Panc1 (cell line): Measurements from ENCODE around the gene KLK13. TPM values are rescaled to one million over a fixed set of nuclear protein-coding genes. Genes with fewer than 3 reads are reported as not detected.

Experiments used
- ATAC-seq: fragments of 200-7000 bp; cut with Tn5 transposase; 2 replicates; pipeline ENCODE4 v1.9.1; 2020; ENCODE audit warnings: mild to moderate bottlenecking, moderate library complexity
- BruUV-seq: library from RNA; stranded (reverse); fragments of 400-500 nt; replicated peaks from 2 replicates; lab custom pipeline; 2021; lab: Mats Ljungman, UMichigan
- CTCF ChIA-PET: fragments of 300-600 bp; sonication (Branson Sonifier 250); formaldehyde crosslinking; loops from one replicate; lab custom pipeline; 2022; ENCODE audit warnings: antibody characterized with exemption; lab: Charles Lee
- POLR2A ChIA-PET: fragments of 300-600 bp; sonication (Branson Sonifier 250); formaldehyde crosslinking; loops from one replicate; lab custom pipeline; 2022; ENCODE audit warnings: antibody characterized with exemption; lab: Charles Lee
- DNase-seq: peaks from one replicate; pipeline ENCODE4 v3.0.0-alpha.2; 2010; ENCODE audit warnings: low read depth, low spot score
- H3K27ac ChIP-seq: 2 replicates; pipeline ENCODE4 v1.5.1; 2011; ENCODE audit warnings: mild to moderate bottlenecking, low read length, inconsistent platforms
- H3K27me3 ChIP-seq: fragments of 200-500 bp; sonication (Bioruptor generic); 2 replicates; pipeline ENCODE4 v1.6.0; 2014; ENCODE audit warnings: low read length, inconsistent platforms; ENCODE audit not compliant: control insufficient read depth, insufficient read depth
- H3K36me3 ChIP-seq: fragments of 200-500 bp; sonication (Bioruptor generic); 2 replicates; pipeline ENCODE4 v1.5.1; 2014; ENCODE audit warnings: inconsistent platforms, mild to moderate bottlenecking, low read length, moderate library complexity; ENCODE audit not compliant: control insufficient read depth, insufficient read depth
- H3K4me1 ChIP-seq: 2 replicates; pipeline ENCODE4 v1.5.1; 2011; ENCODE audit warnings: inconsistent platforms, mild to moderate bottlenecking, low read length, moderate library complexity; ENCODE audit not compliant: control insufficient read depth, insufficient read depth
- H3K4me3 ChIP-seq, 2 experiments: 2 replicates each; pipeline ENCODE4 v1.5.1; 2011 to 2012; ENCODE audit warnings: low read depth in 2 of 2, low read length in 2 of 2, mild to moderate bottlenecking in 2 of 2, inconsistent platforms in 1 of 2, moderate library complexity in 1 of 2
- H3K9me3 ChIP-seq: fragments of 200-500 bp; sonication (Bioruptor generic); 2 replicates; pipeline ENCODE4 v1.5.1; 2014; ENCODE audit warnings: low read depth, mild to moderate bottlenecking, inconsistent platforms, low read length, moderate library complexity; ENCODE audit not compliant: control insufficient read depth, insufficient read depth
- POLR2AphosphoS5 ChIP-seq: IDR thresholded peaks from 2 replicates; pipeline ENCODE4 v1.6.1; 2012; ENCODE audit warnings: mild to moderate bottlenecking, low read depth, low read length, moderate library complexity
- SIN3A ChIP-seq: IDR thresholded peaks from 2 replicates; pipeline ENCODE4 v1.6.1; 2012; ENCODE audit warnings: low read depth, mild to moderate bottlenecking, low read length, moderate library complexity, borderline replicate concordance; ENCODE audit not compliant: insufficient read depth
- TCF7L2 ChIP-seq: IDR thresholded peaks from 2 replicates; pipeline ENCODE4 v1.6.1; 2011; ENCODE audit warnings: mild to moderate bottlenecking, low read depth, low read length, inconsistent platforms
- in situ Hi-C: cut with HindIII; loops from 2 replicates; pipeline ENCODE4 v1.10.0; 2016; ENCODE audit warnings: low sequenced_read_pairs, low pct_unique_long_range_greater_than_20kb
- intact Hi-C: fragments of 100-400 bp; cut with micrococcal nuclease; formaldehyde crosslinking; loops from one replicate; pipeline ENCODE4 v1.10.0; 2022; ENCODE audit not compliant: unreplicated experiment
- total RNA-seq: library from RNA; stranded (reverse); gene quantifications from one replicate; pipeline ENCODE4 v1.2.1, GENCODE V29; 2021; ENCODE audit not compliant: unreplicated experiment
- TF ChIP-seq, protein P1 (sequence below), 2 experiments: IDR thresholded peaks; 2 replicates each; pipeline ENCODE4 v1.6.1; 2011 to 2012; ENCODE audit warnings: low read depth in 2 of 2, control low read depth in 1 of 2, low read length in 1 of 2, mild to moderate bottlenecking in 1 of 2, moderate library complexity in 1 of 2; ENCODE audit not compliant: insufficient read depth in 1 of 2
- TF ChIP-seq, protein P2 (sequence below): fragments of 450-650 bp; IDR thresholded peaks from 2 replicates; pipeline ENCODE4 v1.5.1; 2017; ENCODE audit warnings: mild to moderate bottlenecking

Gene KLK13
- total RNA-seq, 1 experiment from 2014 or later = not detected

DNA sequence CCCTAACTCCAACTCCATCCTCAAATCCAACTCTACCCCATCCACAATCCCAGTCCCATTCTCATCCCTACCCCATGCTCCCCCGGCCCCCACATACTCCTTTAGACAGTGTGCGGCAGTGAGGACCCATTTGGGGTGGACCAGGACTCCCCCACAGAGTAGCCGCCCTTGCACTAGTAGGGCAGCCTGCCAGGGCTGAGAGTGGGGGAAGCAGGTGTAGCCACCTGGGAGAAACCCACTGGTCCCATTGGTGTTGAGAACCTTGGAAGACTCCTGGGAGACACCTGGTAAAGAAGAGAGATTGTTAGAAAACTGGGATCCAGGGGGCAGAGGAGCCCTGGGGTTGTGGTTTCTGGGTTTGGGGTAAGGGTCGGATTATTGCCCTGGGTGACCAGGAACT lies 4.6 kb downstream of the KLK13 start:
- TF ChIP-seq POLR2AphosphoS5 (no peak), SIN3A (no peak), TCF7L2 (no peak)
- ChIA-PET POLR2A (no interaction called here), CTCF (no interaction called here)
- no peaks in the 10 kb centered on the region for H3K9me3 ChIP-seq
- no TSS peak for BruUV-seq
- no peak for DNase-seq
- H3K27me3 ChIP-seq = no peaks in the 10 kb centered on the region; the same call in 1 of the 2 replicates
- no peak overlapping the region for H3K27ac ChIP-seq
- H3K36me3 ChIP-seq = no peaks in the 10 kb centered on the region
- H3K4me3 ChIP-seq = no peak overlapping the region
- intact Hi-C loops = no loop called here
- no peaks in the 10 kb centered on the region for H3K4me1 ChIP-seq
- in situ Hi-C loops = no loop called here
- ATAC-seq = no peak

DNA sequence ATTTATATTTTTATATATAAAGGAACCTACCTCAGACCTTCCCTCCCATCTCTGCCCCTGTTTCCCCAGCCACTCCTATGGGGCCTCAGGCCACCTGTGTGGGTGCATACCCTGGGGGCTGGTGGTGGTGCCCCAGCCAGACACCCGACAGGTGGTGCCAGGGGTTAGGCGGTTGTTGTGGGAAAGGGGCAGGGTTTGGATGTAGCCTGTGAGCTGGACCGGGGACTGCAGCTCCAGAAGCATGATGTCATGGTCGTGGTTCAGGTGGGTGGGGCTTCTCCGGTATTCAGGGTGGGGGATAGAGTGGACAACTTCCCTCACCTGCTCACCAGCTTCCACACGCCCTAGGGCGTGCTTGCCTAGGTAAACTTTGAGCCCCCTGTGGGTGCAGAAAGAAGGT lies 5.2 kb downstream of the KLK13 start:
- BruUV-seq = no TSS peak
- Histone ChIP-seq H3K4me1 (no peaks in the 10 kb centered on the region), H3K27me3 (no peaks in the 10 kb centered on the region; the same call in 1 of the 2 replicates), H3K9me3 (no peaks in the 10 kb centered on the region), H3K36me3 (no peaks in the 10 kb centered on the region), H3K27ac (no peak overlapping the region), H3K4me3 (no peak overlapping the region)
- CTCF ChIA-PET = no interaction called here
- TF ChIP-seq, protein P1, sequence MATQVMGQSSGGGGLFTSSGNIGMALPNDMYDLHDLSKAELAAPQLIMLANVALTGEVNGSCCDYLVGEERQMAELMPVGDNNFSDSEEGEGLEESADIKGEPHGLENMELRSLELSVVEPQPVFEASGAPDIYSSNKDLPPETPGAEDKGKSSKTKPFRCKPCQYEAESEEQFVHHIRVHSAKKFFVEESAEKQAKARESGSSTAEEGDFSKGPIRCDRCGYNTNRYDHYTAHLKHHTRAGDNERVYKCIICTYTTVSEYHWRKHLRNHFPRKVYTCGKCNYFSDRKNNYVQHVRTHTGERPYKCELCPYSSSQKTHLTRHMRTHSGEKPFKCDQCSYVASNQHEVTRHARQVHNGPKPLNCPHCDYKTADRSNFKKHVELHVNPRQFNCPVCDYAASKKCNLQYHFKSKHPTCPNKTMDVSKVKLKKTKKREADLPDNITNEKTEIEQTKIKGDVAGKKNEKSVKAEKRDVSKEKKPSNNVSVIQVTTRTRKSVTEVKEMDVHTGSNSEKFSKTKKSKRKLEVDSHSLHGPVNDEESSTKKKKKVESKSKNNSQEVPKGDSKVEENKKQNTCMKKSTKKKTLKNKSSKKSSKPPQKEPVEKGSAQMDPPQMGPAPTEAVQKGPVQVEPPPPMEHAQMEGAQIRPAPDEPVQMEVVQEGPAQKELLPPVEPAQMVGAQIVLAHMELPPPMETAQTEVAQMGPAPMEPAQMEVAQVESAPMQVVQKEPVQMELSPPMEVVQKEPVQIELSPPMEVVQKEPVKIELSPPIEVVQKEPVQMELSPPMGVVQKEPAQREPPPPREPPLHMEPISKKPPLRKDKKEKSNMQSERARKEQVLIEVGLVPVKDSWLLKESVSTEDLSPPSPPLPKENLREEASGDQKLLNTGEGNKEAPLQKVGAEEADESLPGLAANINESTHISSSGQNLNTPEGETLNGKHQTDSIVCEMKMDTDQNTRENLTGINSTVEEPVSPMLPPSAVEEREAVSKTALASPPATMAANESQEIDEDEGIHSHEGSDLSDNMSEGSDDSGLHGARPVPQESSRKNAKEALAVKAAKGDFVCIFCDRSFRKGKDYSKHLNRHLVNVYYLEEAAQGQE (IDR thresholded peaks at IDR 0.05; ENCODE audit: insufficient read depth in 1 of 2, low read depth in 2 of 2, low read length in 1 of 2) = no peak
- in situ Hi-C loops = no loop called here
- intact Hi-C loops = no loop called here
- ATAC-seq = no peak
- no peak for DNase-seq
- POLR2A ChIA-PET = no interaction called here

DNA sequence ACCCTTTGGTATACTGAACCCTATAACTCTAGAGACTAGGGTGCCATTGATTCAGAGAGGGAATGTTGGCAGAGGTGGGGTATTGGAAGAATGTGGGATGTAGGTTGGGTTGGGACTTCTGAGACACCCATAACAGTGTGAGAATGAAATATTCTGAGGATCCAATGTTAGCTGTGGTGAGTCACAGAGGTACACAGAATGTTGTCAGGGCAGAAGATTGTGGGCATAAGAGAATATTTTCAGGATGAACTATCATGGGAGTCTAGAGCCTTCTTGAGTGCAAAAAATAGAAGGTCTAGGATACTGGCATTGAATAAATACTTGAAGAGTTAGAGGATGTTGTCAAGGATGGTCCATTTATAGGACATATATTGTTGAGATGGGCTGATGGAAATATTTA lies 9.0 kb downstream of the KLK13 start:
- no peak for ATAC-seq
- BruUV-seq = no TSS peak
- POLR2A ChIA-PET = no interaction called here

More for the DNA sequence above, 9.0 kb downstream of the KLK13 start:
- in situ Hi-C loops = no loop called here
- Histone ChIP-seq H3K4me1 (no peaks in the 10 kb centered on the region), H3K9me3 (no peaks in the 10 kb centered on the region), H3K36me3 (no peaks in the 10 kb centered on the region), H3K27ac (no peak overlapping the region), H3K27me3 (no peaks in the 10 kb centered on the region; the same call in 1 of the 2 replicates), H3K4me3 (no peak overlapping the region)
- TF ChIP-seq SIN3A = no peak
- TF ChIP-seq TCF7L2 = no peak
- TF ChIP-seq, protein P2, sequence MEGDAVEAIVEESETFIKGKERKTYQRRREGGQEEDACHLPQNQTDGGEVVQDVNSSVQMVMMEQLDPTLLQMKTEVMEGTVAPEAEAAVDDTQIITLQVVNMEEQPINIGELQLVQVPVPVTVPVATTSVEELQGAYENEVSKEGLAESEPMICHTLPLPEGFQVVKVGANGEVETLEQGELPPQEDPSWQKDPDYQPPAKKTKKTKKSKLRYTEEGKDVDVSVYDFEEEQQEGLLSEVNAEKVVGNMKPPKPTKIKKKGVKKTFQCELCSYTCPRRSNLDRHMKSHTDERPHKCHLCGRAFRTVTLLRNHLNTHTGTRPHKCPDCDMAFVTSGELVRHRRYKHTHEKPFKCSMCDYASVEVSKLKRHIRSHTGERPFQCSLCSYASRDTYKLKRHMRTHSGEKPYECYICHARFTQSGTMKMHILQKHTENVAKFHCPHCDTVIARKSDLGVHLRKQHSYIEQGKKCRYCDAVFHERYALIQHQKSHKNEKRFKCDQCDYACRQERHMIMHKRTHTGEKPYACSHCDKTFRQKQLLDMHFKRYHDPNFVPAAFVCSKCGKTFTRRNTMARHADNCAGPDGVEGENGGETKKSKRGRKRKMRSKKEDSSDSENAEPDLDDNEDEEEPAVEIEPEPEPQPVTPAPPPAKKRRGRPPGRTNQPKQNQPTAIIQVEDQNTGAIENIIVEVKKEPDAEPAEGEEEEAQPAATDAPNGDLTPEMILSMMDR = no peak
- TF ChIP-seq, protein P1 (IDR thresholded peaks at IDR 0.05; ENCODE audit: insufficient read depth in 1 of 2, low read depth in 2 of 2, low read length in 1 of 2) = no peak
- TF ChIP-seq POLR2AphosphoS5 = no peak
- CTCF ChIA-PET = no interaction called here
- DNase-seq = no peak
- intact Hi-C loops = no loop called here
